ENCODE results near the gene MAPK1. TPM values are rescaled to one million over a fixed set of nuclear protein-coding genes. Genes with fewer than 3 reads are reported as not detected.

Gene MAPK1
- total RNA-seq, 1 experiment from 2014 or later: 139 TPM

GRCh38 chr22:21832291-21833290 lies 34.9 kb downstream of the MAPK1 start:
- no peaks in the 10 kb centered on the region for H3K9me3 ChIP-seq (ENCODE audit: low read depth, low read length, poor library complexity, severe bottlenecking)
- DNase-seq (ENCODE audit: low spot score): no peak
- TF ChIP-seq CTCF (conservative IDR thresholded peaks at IDR 0.05; ENCODE audit: low read depth, low read length): no peak
- no peak for TF ChIP-seq EZH2 (IDR thresholded peaks at IDR 0.05; ENCODE audit: borderline replicate concordance, low read depth, low read length, poor library complexity, severe bottlenecking)
- no peak overlapping the region for H3K4me3 ChIP-seq (ENCODE audit: low read depth, low read length, poor library complexity, severe bottlenecking)
- no peak overlapping the region for H3K27ac ChIP-seq (ENCODE audit: low read depth, low read length, poor library complexity, severe bottlenecking)
- no TSS peak for BruUV-seq (replicated peaks)
- no peaks in the 10 kb centered on the region for H3K36me3 ChIP-seq (ENCODE audit: insufficient read depth, low read length, poor library complexity, severe bottlenecking)
- peaks cover 17% of the 10 kb centered on the region for H3K4me1 ChIP-seq (ENCODE audit: insufficient read depth, low read length, poor library complexity, severe bottlenecking)
- ChIA-PET POLR2A (ENCODE audit: low non-redundant PET) (no interaction called here), CTCF (no interaction called here)
- intact Hi-C loops (cut with micrococcal nuclease; ENCODE audit: unreplicated experiment): no loop called here
- no peaks in the 10 kb centered on the region for H3K27me3 ChIP-seq (replicated peaks; ENCODE audit: insufficient read depth, low read depth, low read length, poor library complexity)

GRCh38 chr22:21829523-21829922 lies 37.9 kb downstream of the MAPK1 start:
- no peak for DNase-seq (ENCODE audit: low spot score)
- peaks cover 3% of the 10 kb centered on the region for H3K4me1 ChIP-seq (ENCODE audit: insufficient read depth, low read length, poor library complexity, severe bottlenecking)
- ChIA-PET POLR2A (ENCODE audit: low non-redundant PET) (no interaction called here), CTCF (no interaction called here)
- no peaks in the 10 kb centered on the region for H3K9me3 ChIP-seq (ENCODE audit: low read depth, low read length, poor library complexity, severe bottlenecking)
- BruUV-seq (replicated peaks): no TSS peak
- no peak overlapping the region for H3K27ac ChIP-seq (ENCODE audit: low read depth, low read length, poor library complexity, severe bottlenecking)
- H3K27me3 ChIP-seq (replicated peaks; ENCODE audit: insufficient read depth, low read depth, low read length, poor library complexity): no peaks in the 10 kb centered on the region
- no peak overlapping the region for H3K4me3 ChIP-seq (ENCODE audit: low read depth, low read length, poor library complexity, severe bottlenecking)
- TF ChIP-seq EZH2 (IDR thresholded peaks at IDR 0.05; ENCODE audit: borderline replicate concordance, low read depth, low read length, poor library complexity, severe bottlenecking) (no peak), CTCF (conservative IDR thresholded peaks at IDR 0.05; ENCODE audit: low read depth, low read length) (no peak)
- H3K36me3 ChIP-seq (ENCODE audit: insufficient read depth, low read length, poor library complexity, severe bottlenecking): no peaks in the 10 kb centered on the region
- intact Hi-C loops (cut with micrococcal nuclease; ENCODE audit: unreplicated experiment): no loop called here

GRCh38 chr22:21828268-21828638 lies 39.2 kb downstream of the MAPK1 start:
- no peak overlapping the region for H3K4me3 ChIP-seq (ENCODE audit: low read depth, low read length, poor library complexity, severe bottlenecking)
- POLR2A ChIA-PET (ENCODE audit: low non-redundant PET): no interaction called here
- CTCF ChIA-PET: no interaction called here
- H3K4me1 ChIP-seq (ENCODE audit: insufficient read depth, low read length, poor library complexity, severe bottlenecking): peaks cover 3% of the 10 kb centered on the region
- H3K9me3 ChIP-seq (ENCODE audit: low read depth, low read length, poor library complexity, severe bottlenecking): no peaks in the 10 kb centered on the region
- no peaks in the 10 kb centered on the region for H3K36me3 ChIP-seq (ENCODE audit: insufficient read depth, low read length, poor library complexity, severe bottlenecking)
- no peaks in the 10 kb centered on the region for H3K27me3 ChIP-seq (replicated peaks; ENCODE audit: insufficient read depth, low read depth, low read length, poor library complexity)
- no peak overlapping the region for H3K27ac ChIP-seq (ENCODE audit: low read depth, low read length, poor library complexity, severe bottlenecking)
- TF ChIP-seq EZH2 (IDR thresholded peaks at IDR 0.05; ENCODE audit: borderline replicate concordance, low read depth, low read length, poor library complexity, severe bottlenecking): no peak
- no peak for TF ChIP-seq CTCF (conservative IDR thresholded peaks at IDR 0.05; ENCODE audit: low read depth, low read length)
- intact Hi-C loops (cut with micrococcal nuclease; ENCODE audit: unreplicated experiment): no loop called here
- no TSS peak for BruUV-seq (replicated peaks)
- no peak for DNase-seq (ENCODE audit: low spot score)
